Activated gamma-delta T cell treated with Interleukin-2 at 50 U/mL for 16 hours (primary cell): Measurements from ENCODE around the gene UGP2.
A peak's percentile ranks its signal among the peaks of the same experiment; 100 is the strongest.
"Not testable (repeated sequence)": the region's sequence is repeated elsewhere in the genome, so short reads cannot be mapped to it uniquely, and the experiment has no call there.

Source experiments
- DNase-seq: peaks from one replicate; pipeline ENCODE4 v3.0.0-alpha.2; 2020

UGP2 gene

GRCh38 chr2:63840785-63841253 is 877 bp upstream of the UGP2 start:
- DNase-seq: peak; percentile 98

GRCh38 chr2:63842149-63843061 is 709 bp downstream of the UGP2 start:
- DNase-seq: no peak

GRCh38 chr2:63843093-63843492 is 1.4 kb downstream of the UGP2 start:
- DNase-seq: no peak

- DNase-seq: no peak
These were observed 2.1 kb downstream of the UGP2 start for GRCh38 chr2:63843791-63844190.

- DNase-seq: no peak
These were observed 2.9 kb downstream of the UGP2 start for GRCh38 chr2:63844616-63845015.

GRCh38 chr2:63845866-63846265 is 4.2 kb downstream of the UGP2 start:
- no peak for DNase-seq

GRCh38 chr2:63846487-63846886 is 4.8 kb downstream of the UGP2 start:
- DNase-seq: no peak

GRCh38 chr2:63847571-63847970 is 5.9 kb downstream of the UGP2 start:
- not testable (repeated sequence) for DNase-seq

GRCh38 chr2:63849381-63850203 is 7.9 kb downstream of the UGP2 start:
- no peak for DNase-seq

GRCh38 chr2:63850204-63850571 is 8.5 kb downstream of the UGP2 start:
- no peak for DNase-seq

GRCh38 chr2:63850649-63851048 is 9.0 kb downstream of the UGP2 start:
- no peak for DNase-seq

GRCh38 chr2:63851691-63852311 is 10.1 kb downstream of the UGP2 start:
- DNase-seq: no peak

GRCh38 chr2:63853527-63854310 is 12.0 kb downstream of the UGP2 start:
- no peak for DNase-seq

- DNase-seq: no peak
These were observed 14.0 kb downstream of the UGP2 start for GRCh38 chr2:63855418-63856302.

GRCh38 chr2:63856303-63856603 is 14.6 kb downstream of the UGP2 start:
- DNase-seq: peak; percentile 33

- DNase-seq: no peak
These were observed 16.6 kb downstream of the UGP2 start for GRCh38 chr2:63858291-63858690.

- peak; percentile 55 for DNase-seq
These were observed 19.6 kb downstream of the UGP2 start for GRCh38 chr2:63861220-63861822.

GRCh38 chr2:63862806-63863205 is 21.1 kb downstream of the UGP2 start:
- DNase-seq: no peak

- no peak for DNase-seq
These were observed 22.0 kb downstream of the UGP2 start for GRCh38 chr2:63863707-63864106.

GRCh38 chr2:63865159-63865799 is 23.6 kb downstream of the UGP2 start:
- DNase-seq: no peak
